ENCODE measurements around the gene UBALD2. TPM values are rescaled to one million over a fixed set of nuclear protein-coding genes. Genes with fewer than 3 reads are reported as not detected.

The UBALD2 gene
- total and polyA plus RNA-seq, 2 donors (not counting 3 experiments of a cell fraction or from before 2014, with no cell fraction given): 46.9 to 70.9 TPM

DNA sequence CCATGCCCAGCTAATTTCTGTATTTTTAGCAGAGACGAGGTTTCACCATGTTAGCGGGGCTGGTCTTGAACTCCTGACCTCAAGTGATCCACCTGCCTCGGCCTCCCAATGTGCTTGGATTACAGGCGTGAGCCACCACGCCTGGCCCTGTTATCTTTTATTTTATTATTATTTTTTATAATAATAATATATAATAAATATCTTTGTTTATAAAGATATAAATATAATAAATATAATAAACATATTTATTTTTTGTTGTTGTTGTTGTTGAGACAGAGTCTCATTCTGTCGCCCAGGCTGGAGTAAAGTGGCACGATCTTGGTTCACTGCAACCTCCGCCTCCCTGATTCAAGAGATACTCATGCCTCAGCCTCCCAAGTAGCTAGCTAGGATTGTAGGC lies 17.8 kb upstream of the UBALD2 start:
- Histone ChIP-seq H3K4me3 (replicated peaks in 1 of 3; ENCODE audit: insufficient read depth in 1 of 3, low read depth in 1 of 3, low read length in 3 of 3) (no peak overlapping the region), H3K4me1 (ENCODE audit: control insufficient read depth, extremely low read depth, insufficient read depth, low read length) (peaks cover 8% of the 10 kb centered on the region), H3K36me3 (ENCODE audit: control insufficient read depth in 2 of 2, extremely low read depth in 1 of 2, insufficient read depth in 2 of 2, low read length in 2 of 2) (no peaks in the 10 kb centered on the region), H3K27me3 (ENCODE audit: control insufficient read depth in 2 of 2, insufficient read depth in 2 of 2, low read length in 2 of 2) (peaks cover 21 to 24% of the 10 kb centered on the region in 2 experiments), H3K4me2 (ENCODE audit: insufficient read depth, low read length) (no peak overlapping the region), H3K9ac (replicated peaks; ENCODE audit: extremely low read depth, insufficient read depth, low read length) (no peak overlapping the region), H4K20me1 (replicated peaks; ENCODE audit: control insufficient read depth, extremely low read depth, insufficient read depth, low read length) (no peaks in the 10 kb centered on the region), H3K9me3 (replicated peaks; ENCODE audit: control insufficient read depth, insufficient read depth, low read length) (no peaks in the 10 kb centered on the region), H2AFZ (ENCODE audit: low read depth, low read length) (no peak overlapping the region), H3K9me1 (replicated peaks; ENCODE audit: control insufficient read depth, extremely low read depth, insufficient read depth, low read length) (no peaks in the 10 kb centered on the region), H3K79me2 (ENCODE audit: control insufficient read depth, insufficient read depth, low read length) (no peaks in the 10 kb centered on the region), H3K27ac (ENCODE audit: insufficient read depth, low read depth, low read length) (no peak overlapping the region)
- BruUV-seq (replicated peaks): no TSS peak
- DNase-seq (ENCODE audit: low read depth, low spot score): no peak
- FAIRE-seq: no peak
- intact Hi-C loops (cut with micrococcal nuclease): no loop called here
- ChIA-PET CTCF (interaction anchor here (1.2 to 7.2 kb wide), 5 partner anchors 12 to 65 kb away, joined by 5 to 125 read pairs (median 5); no protein-coding TSS in a partner anchor), POLR2A (interaction anchor here (0.8 kb wide), 1 partner anchor 19 kb away, joined by 3 read pairs; no protein-coding TSS in a partner anchor)
- no peak for TF ChIP-seq FOS (IDR thresholded peaks at IDR 0.05; ENCODE audit: borderline replicate concordance, insufficient read depth, low read length)
- no peak for TF ChIP-seq GATA2 (IDR thresholded peaks at IDR 0.05; ENCODE audit: insufficient read depth, insufficient read length, low read depth, low read length)
- no peak for TF ChIP-seq POLR2AphosphoS5 (IDR thresholded peaks at IDR 0.05; ENCODE audit: insufficient read depth, low read depth, low read length)
- TF ChIP-seq EZH2 (IDR thresholded peaks at IDR 0.05; ENCODE audit: borderline replicate concordance, low read depth, low read length, severe bottlenecking): no peak
- TF ChIP-seq JUN (IDR thresholded peaks at IDR 0.05; ENCODE audit: borderline replicate concordance, insufficient read depth, insufficient read length, low read depth): no peak
- TF ChIP-seq MAX (IDR thresholded peaks at IDR 0.05; ENCODE audit: insufficient read depth, insufficient read length): no peak
- no peak for TF ChIP-seq MYC (IDR thresholded peaks at IDR 0.05; ENCODE audit: low read depth, low read length)
- no peak for TF ChIP-seq POLR2A (IDR thresholded peaks at IDR 0.05; ENCODE audit: low read depth, low read length)
- TF ChIP-seq CTCF (IDR thresholded peaks at IDR 0.05; ENCODE audit: extremely low read depth in 1 of 2, insufficient read depth in 1 of 2, low read depth in 1 of 2, low read length in 2 of 2): no peak
- dilution Hi-C loops (cut with MboI; ENCODE audit: extremely low pct_ligation_motif_present, low sequenced_read_pairs): no loop called here

All from endothelial cell of umbilical vein (primary cell).